Hematopoietic multipotent progenitor cell (in vitro differentiated cells): ENCODE measurements around the gene SLC22A14. TPM values are rescaled to one million over a fixed set of nuclear protein-coding genes. Genes with fewer than 3 reads are reported as not detected.

ENCODE experiments used
- small RNA-seq: library from RNA; depleted of rRNA; stranded (forward); fragments of <200 nt; gene quantifications from one replicate; pipeline ENCODE3, GENCODE V24; 2012
- total RNA-seq: library from RNA; depleted of rRNA; stranded (reverse); fragments of >200 nt; gene quantifications from one replicate; pipeline ENCODE4 v1.2.3, GENCODE V29; 2012

SLC22A14 gene
- total RNA-seq, 1 donor: under 0.01 TPM

Small RNA genes lying within 50 kb of the gene (small RNA-seq; reads per million reads assigned to genes)
- gene RNU6-235P: not detected

Other genes starting within 250 kb of the SLC22A14 start
- gene DLEC1, start 243.1 kb upstream of the SLC22A14 start, total RNA-seq: 0.54 TPM
- gene ACAA1, start 145.2 kb upstream of the SLC22A14 start, total RNA-seq: 43.1 TPM
- 27.5 TPM for gene MYD88, start 143.6 kb upstream of the SLC22A14 start, total RNA-seq
- 15.1 TPM for gene OXSR1, start 116.8 kb upstream of the SLC22A14 start, total RNA-seq
- 0.27 TPM for gene SLC22A13, start 16.5 kb upstream of the SLC22A14 start, total RNA-seq
- 1.9 TPM for gene XYLB, start 64.5 kb downstream of the SLC22A14 start, total RNA-seq
- 6.5 TPM for gene ACVR2B, start 171.6 kb downstream of the SLC22A14 start, total RNA-seq
- 6.5 TPM for gene EXOG, start 214.0 kb downstream of the SLC22A14 start, total RNA-seq